A673 (cell line): ENCODE measurements around the gene WDR82. TPM values are rescaled to one million over a fixed set of nuclear protein-coding genes. Genes with fewer than 3 reads are reported as not detected.

Source experiments
- BruUV-seq: library from RNA; stranded (reverse); fragments of 400-500 nt; replicated peaks from 2 replicates; lab custom pipeline; 2021; lab: Mats Ljungman, UMichigan
- CTCF ChIA-PET: fragments of 300-600 bp; sonication (Branson Sonifier 250); formaldehyde crosslinking; loops from one replicate; lab custom pipeline; 2022; ENCODE audit warnings: antibody characterized with exemption; lab: Charles Lee
- POLR2A ChIA-PET: fragments of 300-600 bp; sonication (Branson Sonifier 250); formaldehyde crosslinking; loops from one replicate; lab custom pipeline; 2022; ENCODE audit warnings: antibody characterized with exemption; ENCODE audit not compliant: low non-redundant PET; lab: Charles Lee
- DNase-seq: peaks from one replicate; pipeline ENCODE4 v3.0.0-alpha.2; 2015; ENCODE audit warnings: low spot score
- H3K27ac ChIP-seq: fragments of 200-600 bp; sonication (generic); 2 replicates; pipeline ENCODE4 v1.5.1; 2016; ENCODE audit warnings: mixed run types, low read depth, mild to moderate bottlenecking, mixed read lengths, antibody characterized with exemption, low read length; ENCODE audit not compliant: poor library complexity, severe bottlenecking
- H3K27me3 ChIP-seq: fragments of 200-600 bp; sonication (generic); replicated peaks from 2 replicates; pipeline ENCODE4 v1.6.1; 2017; ENCODE audit warnings: mixed run types, low read depth, mild to moderate bottlenecking, mixed read lengths, antibody characterized with exemption, low read length; ENCODE audit not compliant: insufficient read depth, poor library complexity
- H3K36me3 ChIP-seq: fragments of 200-600 bp; sonication (generic); 2 replicates; pipeline ENCODE4 v1.6.1; 2016; ENCODE audit warnings: mixed run types, mild to moderate bottlenecking, mixed read lengths, antibody characterized with exemption, low read length; ENCODE audit not compliant: insufficient read depth, poor library complexity, severe bottlenecking
- H3K4me1 ChIP-seq: fragments of 200-600 bp; sonication (generic); 2 replicates; pipeline ENCODE4 v1.6.1; 2017; ENCODE audit warnings: mixed run types, mild to moderate bottlenecking, mixed read lengths, antibody characterized with exemption, low read length; ENCODE audit not compliant: insufficient read depth, poor library complexity, severe bottlenecking
- H3K4me3 ChIP-seq: fragments of 200-600 bp; sonication (generic); 2 replicates; pipeline ENCODE4 v1.5.1; 2016; ENCODE audit warnings: low read depth, mixed run types, mild to moderate bottlenecking, mixed read lengths, low read length; ENCODE audit not compliant: poor library complexity, severe bottlenecking
- H3K9me3 ChIP-seq: fragments of 200-600 bp; sonication (generic); 2 replicates; pipeline ENCODE4 v1.6.1; 2016; ENCODE audit warnings: mixed run types, low read depth, mild to moderate bottlenecking, mixed read lengths, antibody characterized with exemption, low read length; ENCODE audit not compliant: poor library complexity, severe bottlenecking
- CTCF ChIP-seq: fragments of 300-800, 200-600 bp; sonication (generic); conservative IDR thresholded peaks from 2 replicates; pipeline ENCODE4 v1.5.1; 2017; ENCODE audit warnings: low read depth, mild to moderate bottlenecking, antibody characterized with exemption, low read length, moderate library complexity, mixed read lengths
- EZH2 ChIP-seq: fragments of 200-600 bp; sonication (generic); IDR thresholded peaks from 2 replicates; pipeline ENCODE4 v1.6.1; 2017; ENCODE audit warnings: borderline replicate concordance, low read depth, mild to moderate bottlenecking, mixed read lengths, antibody characterized with exemption, low read length; ENCODE audit not compliant: poor library complexity, severe bottlenecking
- intact Hi-C: fragments of 100-400 bp; cut with micrococcal nuclease; formaldehyde crosslinking; loops from one replicate; pipeline ENCODE4 v1.10.0; 2022; ENCODE audit not compliant: unreplicated experiment
- total RNA-seq: library from RNA; stranded (reverse); gene quantifications from 2 replicates; pipeline ENCODE4 v1.2.3, GENCODE V29; 2021

Gene WDR82
- total RNA-seq, 1 experiment from 2014 or later, result 54.3 TPM

DNA sequence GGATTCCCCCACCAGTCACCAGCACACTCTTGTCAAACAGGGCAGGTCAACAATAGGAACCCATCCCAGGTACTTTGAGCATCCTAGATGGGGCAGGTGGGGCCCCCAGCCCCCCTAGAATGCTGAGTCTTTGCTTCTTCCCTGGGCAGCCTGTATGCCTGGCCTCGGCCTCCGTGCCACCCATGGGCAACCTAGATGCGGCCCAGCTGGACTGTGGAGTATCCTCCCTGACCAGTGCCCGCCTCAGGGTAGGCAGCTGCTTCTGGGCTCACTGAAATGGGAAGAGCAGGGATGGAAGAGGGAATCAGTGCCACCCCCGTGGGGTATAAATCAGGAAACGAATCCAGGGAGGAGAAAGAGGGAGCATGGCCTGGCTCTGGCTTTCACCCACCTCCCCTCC, 48.5 kb upstream of the WDR82 start:
- Histone ChIP-seq H3K27me3 (no peaks in the 10 kb centered on the region), H3K4me3 (no peak overlapping the region), H3K9me3 (no peaks in the 10 kb centered on the region), H3K36me3 (no peaks in the 10 kb centered on the region), H3K27ac (no peak overlapping the region), H3K4me1 (no peaks in the 10 kb centered on the region)
- intact Hi-C loops, result no loop called here
- no peak for DNase-seq
- ChIA-PET POLR2A (no interaction called here), CTCF (no interaction called here)
- no TSS peak for BruUV-seq
- TF ChIP-seq EZH2 (no peak), CTCF (no peak)

DNA sequence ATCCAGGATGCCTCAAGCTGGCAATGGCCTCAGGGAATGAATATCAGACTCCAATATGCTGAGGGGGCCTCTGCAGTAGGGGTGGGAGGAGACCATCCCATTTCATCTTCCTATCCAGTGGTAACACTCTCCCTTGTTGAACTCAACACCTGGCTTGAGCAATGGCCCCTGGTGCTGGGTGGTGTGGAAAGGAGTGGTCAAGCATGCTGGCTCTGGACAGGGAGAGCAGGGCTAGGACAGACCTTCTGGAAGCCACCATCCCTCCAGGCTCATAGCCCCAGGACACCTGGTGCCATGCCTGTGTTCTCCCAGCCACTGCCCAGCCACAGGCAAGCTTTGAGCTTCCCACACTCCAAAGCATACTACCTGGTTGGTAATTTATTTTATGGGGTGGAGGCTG, 47.2 kb upstream of the WDR82 start:
- no TSS peak for BruUV-seq
- Histone ChIP-seq H3K4me3 (no peak overlapping the region), H3K4me1 (no peaks in the 10 kb centered on the region), H3K27me3 (no peaks in the 10 kb centered on the region), H3K27ac (no peak overlapping the region), H3K36me3 (no peaks in the 10 kb centered on the region), H3K9me3 (no peaks in the 10 kb centered on the region)
- POLR2A ChIA-PET, result no interaction called here
- CTCF ChIA-PET, result no interaction called here
- no peak for TF ChIP-seq EZH2
- no peak for TF ChIP-seq CTCF
- no peak for DNase-seq
- intact Hi-C loops, result no loop called here

DNA sequence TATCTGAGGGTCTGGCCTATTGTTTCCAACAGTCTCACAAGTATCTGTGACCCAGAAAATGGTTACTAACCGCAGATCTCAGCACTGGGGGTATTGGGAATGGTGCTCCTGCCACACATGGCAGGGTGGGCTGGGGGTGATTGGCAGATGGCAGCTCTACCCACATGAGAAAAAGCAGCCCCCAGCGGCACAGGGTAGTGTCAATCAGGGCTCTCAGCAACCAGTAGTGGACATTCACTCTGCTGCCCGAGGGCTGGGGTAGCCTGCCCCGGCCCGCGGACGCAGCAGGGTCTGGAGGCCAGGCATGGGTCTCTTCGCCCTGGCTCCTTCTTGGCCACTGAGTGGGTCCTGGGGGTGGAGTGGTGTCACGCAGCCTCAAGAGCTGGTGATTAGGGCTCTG, 46.2 kb upstream of the WDR82 start:
- BruUV-seq, result no TSS peak
- CTCF ChIA-PET, result no interaction called here
- Histone ChIP-seq H3K4me3 (no peak overlapping the region), H3K27me3 (no peaks in the 10 kb centered on the region), H3K9me3 (no peaks in the 10 kb centered on the region), H3K27ac (no peak overlapping the region), H3K4me1 (no peaks in the 10 kb centered on the region), H3K36me3 (no peaks in the 10 kb centered on the region)
- intact Hi-C loops, result no loop called here
- no peak for TF ChIP-seq EZH2
- no peak for TF ChIP-seq CTCF
- POLR2A ChIA-PET, result no interaction called here
- DNase-seq, result no peak
